Uterus (tissue), 4 donors: ENCODE data around the gene FUCA1. TPM values are rescaled to one million over a fixed set of nuclear protein-coding genes. Genes with fewer than 3 reads are reported as not detected.
A peak's percentile ranks its signal among the peaks of the same experiment; 100 is the strongest.

Source experiments
- DNase-seq, 2 donors: peaks; one replicate each; pipeline ENCODE4 v3.0.0-alpha.2; 2019 to 2020
- H3K27ac ChIP-seq, 2 donors: fragments of 200-600 bp; sonication (generic); 1 replicate in 1 of 2; 2 replicates in 1 of 2; pipeline ENCODE4 v1.5.1; 2016 to 2018
- H3K27me3 ChIP-seq, 2 donors: fragments of 200-600 bp; sonication (generic); one replicate each; pipeline ENCODE4 v1.5.1; 2018 to 2019; ENCODE audit warnings: control low read depth in 1 of 2
- H3K36me3 ChIP-seq, 2 donors: fragments of 200-600 bp; sonication (generic); one replicate each; pipeline ENCODE4 v1.5.1; 2019; ENCODE audit warnings: control low read depth in 1 of 2
- H3K4me1 ChIP-seq, 2 donors: fragments of 200-600 bp; sonication (generic); one replicate each; pipeline ENCODE4 v1.5.1; 2018 to 2019; ENCODE audit warnings: control low read depth in 1 of 2
- H3K4me3 ChIP-seq, 2 donors: fragments of 200-600 bp; sonication (generic); 1 replicate in 1 of 2; 2 replicates in 1 of 2; pipeline ENCODE4 v1.5.1; 2018 to 2019; ENCODE audit warnings: mild to moderate bottlenecking in 1 of 2
- H3K9me3 ChIP-seq, 2 donors: fragments of 200-600 bp; sonication (generic); one replicate each; pipeline ENCODE4 v1.5.1; 2019; ENCODE audit warnings: control low read depth in 1 of 2
- CTCF ChIP-seq, 4 experiments: fragments of 200-600 bp in 2 of 4; fragments of 450-650 bp in 2 of 4; sonication (generic) in 2 of 4; IDR thresholded peaks; one replicate each; pipeline ENCODE4 v1.5.1; 2016 to 2019; ENCODE audit warnings: antibody characterized with exemption in 4 of 4, mild to moderate bottlenecking in 2 of 4, moderate library complexity in 1 of 4
- POLR2A ChIP-seq, 2 donors: fragments of 450-650 bp; IDR thresholded peaks; one replicate each; pipeline ENCODE4 v1.6.1; 2016; ENCODE audit warnings: antibody characterized with exemption in 2 of 2, mild to moderate bottlenecking in 1 of 2, moderate library complexity in 1 of 2
- intact Hi-C: fragments of 100-400 bp; cut with DNase I; formaldehyde crosslinking; loops from one replicate; pipeline ENCODE4 v1.15.1; 2023; ENCODE audit warnings: low total_unique reads
- total RNA-seq, 4 donors: library from RNA; depleted of rRNA in 3 of 4; stranded (reverse); fragments of >200 nt in 3 of 4; gene quantifications; one replicate each; pipeline versions ENCODE4 v1.1.0 to v1.2.4, GENCODE V29; 2014 to 2023
- donor health status: DM: yes; HTN: yes; CAD: no.

FUCA1 gene
- total RNA-seq, 4 donors from 2014 or later: 1.8 to 50.0 (median 23.0) TPM

- Histone ChIP-seq H3K9me3 (peaks cover 0 to 11% of the 10 kb centered on the region in 2 donors), H3K36me3 (no peaks in the 10 kb centered on the region), H3K4me3 (no peak overlapping the region), H3K4me1 (no peaks in the 10 kb centered on the region), H3K27ac (no peak overlapping the region), H3K27me3 (no peaks in the 10 kb centered on the region)
- TF ChIP-seq POLR2A (IDR thresholded peaks at IDR 0.05): no peak
- TF ChIP-seq CTCF (IDR thresholded peaks at IDR 0.05): no peak
- DNase-seq: no peak
- intact Hi-C loops: no loop called here
These were observed 11.7 kb upstream of the FUCA1 start for GRCh38 chr1:23879809-23880208.

GRCh38 chr1:23878668-23879067 lies 10.6 kb upstream of the FUCA1 start:
- Histone ChIP-seq H3K9me3 (peaks cover 0 to 11% of the 10 kb centered on the region in 2 donors), H3K36me3 (no peaks in the 10 kb centered on the region), H3K27me3 (no peaks in the 10 kb centered on the region), H3K4me3 (no peak overlapping the region), H3K4me1 (no peaks in the 10 kb centered on the region), H3K27ac (no peak overlapping the region)
- intact Hi-C loops: no loop called here
- TF ChIP-seq CTCF (IDR thresholded peaks at IDR 0.05) (no peak), POLR2A (IDR thresholded peaks at IDR 0.05) (no peak)
- no peak for DNase-seq

GRCh38 chr1:23875382-23875781 lies 7.3 kb upstream of the FUCA1 start:
- H3K27me3 ChIP-seq: no peaks in the 10 kb centered on the region
- H3K4me3 ChIP-seq: no peak overlapping the region
- no peak overlapping the region for H3K27ac ChIP-seq
- no peak for TF ChIP-seq POLR2A (IDR thresholded peaks at IDR 0.05)
- no peak for TF ChIP-seq CTCF (IDR thresholded peaks at IDR 0.05)
- intact Hi-C loops: no loop called here
- H3K9me3 ChIP-seq: peaks cover 0 to 11% of the 10 kb centered on the region in 2 donors
- no peak for DNase-seq
- H3K4me1 ChIP-seq: no peaks in the 10 kb centered on the region
- H3K36me3 ChIP-seq: no peaks in the 10 kb centered on the region

- Histone ChIP-seq H3K4me3 (no peak overlapping the region), H3K27me3 (no peaks in the 10 kb centered on the region), H3K9me3 (no peaks in the 10 kb centered on the region), H3K4me1 (no peaks in the 10 kb centered on the region), H3K36me3 (no peaks in the 10 kb centered on the region), H3K27ac (no peak overlapping the region)
- intact Hi-C loops: no loop called here
- no peak for DNase-seq
- TF ChIP-seq CTCF (IDR thresholded peaks at IDR 0.05) (no peak), POLR2A (IDR thresholded peaks at IDR 0.05) (no peak)
These were observed 4.3 kb upstream of the FUCA1 start for GRCh38 chr1:23872421-23872820.

GRCh38 chr1:23869051-23869450 lies 961 bp upstream of the FUCA1 start:
- Histone ChIP-seq H3K27ac (peak overlapping the region; percentile 78 to 83), H3K36me3 (no peaks in the 10 kb centered on the region), H3K4me1 (peaks cover 0 to 5% of the 10 kb centered on the region in 2 donors), H3K27me3 (no peaks in the 10 kb centered on the region), H3K9me3 (no peaks in the 10 kb centered on the region), H3K4me3 (peak overlapping the region; percentile 67 to 87)
- intact Hi-C loops: no loop called here
- TF ChIP-seq POLR2A (IDR thresholded peaks at IDR 0.05): no peak
- TF ChIP-seq CTCF (IDR thresholded peaks at IDR 0.05): no peak
- DNase-seq: no peak
